ENCODE results near the gene HNRNPR.

- TF ChIP-seq CTCF (IDR thresholded peaks at IDR 0.05), result no peak
- TF ChIP-seq EP300 (IDR thresholded peaks at IDR 0.05), result no peak
- no peak for TF ChIP-seq POLR2A (IDR thresholded peaks at IDR 0.05)
Measured at GRCh38 chr1:23337869-23338268, 6.2 kb downstream of the HNRNPR start.
